NCI-H2107 (cell line): Measurements from ENCODE around the gene KCNJ5.

Experiments
- DNase-seq: peaks from one replicate; lab custom pipeline; 2025; lab: John Stamatoyannopoulos, UW

The KCNJ5 gene

GRCh38 chr11:128895526-128895925 is 4.4 kb downstream of the KCNJ5 start:
- no peak for DNase-seq

GRCh38 chr11:128896356-128896755 is 5.2 kb downstream of the KCNJ5 start:
- no peak for DNase-seq

GRCh38 chr11:128897826-128898225 is 6.7 kb downstream of the KCNJ5 start:
- no peak for DNase-seq

- DNase-seq: no peak
Measured at GRCh38 chr11:128898580-128899344, 7.6 kb downstream of the KCNJ5 start.

- no peak for DNase-seq
Measured at GRCh38 chr11:128900468-128900867, 9.3 kb downstream of the KCNJ5 start.

GRCh38 chr11:128901653-128902514 is 10.7 kb downstream of the KCNJ5 start:
- DNase-seq: no peak

DNA sequence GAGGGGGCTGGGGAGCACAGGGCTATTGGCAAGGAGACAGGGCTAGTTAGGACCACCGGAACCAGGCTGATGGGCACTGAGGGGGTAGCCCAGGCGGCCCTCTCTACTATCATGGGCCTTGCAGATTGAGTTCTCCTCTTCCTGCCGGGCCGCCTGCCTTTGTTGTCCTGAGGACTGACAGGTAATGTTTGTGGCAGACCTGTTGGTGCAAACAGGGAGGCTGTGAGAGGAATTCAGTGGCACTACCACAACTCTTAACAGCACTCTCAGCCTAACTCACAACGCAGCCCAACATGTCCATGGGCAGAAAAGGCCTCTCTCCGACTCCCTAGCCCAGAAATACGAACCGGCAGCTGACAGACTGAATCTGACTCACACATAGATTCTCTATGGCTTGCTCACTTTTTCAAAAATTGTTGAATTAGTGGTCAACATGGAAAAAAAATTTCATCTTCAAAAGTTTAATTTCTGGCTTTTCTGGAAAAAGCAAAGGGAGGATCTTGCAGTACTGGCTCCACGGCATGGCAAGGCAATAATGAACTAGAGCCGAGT is 11.4 kb downstream of the KCNJ5 start:
- DNase-seq: no peak

- DNase-seq: no peak
Measured at GRCh38 chr11:128903248-128904061, 12.3 kb downstream of the KCNJ5 start.

GRCh38 chr11:128904303-128904655 is 13.1 kb downstream of the KCNJ5 start:
- DNase-seq: no peak

DNA sequence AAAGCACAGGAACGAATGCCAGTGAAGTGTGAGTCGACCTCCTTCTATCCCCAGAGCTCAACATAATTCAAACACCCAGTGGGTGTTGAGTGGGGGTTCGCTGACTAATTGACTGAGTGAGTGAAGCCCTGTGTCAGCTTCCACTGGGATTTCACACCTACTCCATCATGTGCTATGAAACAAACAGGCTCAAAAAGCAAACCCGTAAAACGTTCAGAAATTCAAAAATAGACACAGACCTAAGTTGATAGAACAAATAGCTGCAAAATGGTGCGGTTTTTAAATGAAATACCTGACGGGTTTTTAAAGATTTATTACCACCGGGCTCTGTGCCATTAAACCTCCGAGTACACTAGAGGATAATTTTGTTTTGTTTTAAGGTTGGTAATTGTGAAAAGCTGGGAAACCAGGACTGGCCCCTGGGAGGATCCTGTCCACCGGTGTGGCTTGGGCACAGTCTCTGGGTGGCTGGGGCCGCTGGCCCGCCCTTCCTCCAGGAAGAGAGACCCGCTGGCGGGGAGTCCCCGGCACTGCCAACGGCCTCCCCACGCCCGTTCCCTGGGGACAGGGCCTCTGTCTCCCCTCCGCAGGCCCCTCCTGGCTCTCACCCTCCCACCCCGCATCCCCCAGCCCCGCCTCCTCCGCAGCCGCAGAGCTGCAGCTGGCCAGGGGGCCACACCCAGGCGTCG is 13.6 kb downstream of the KCNJ5 start:
- no peak for DNase-seq

DNA sequence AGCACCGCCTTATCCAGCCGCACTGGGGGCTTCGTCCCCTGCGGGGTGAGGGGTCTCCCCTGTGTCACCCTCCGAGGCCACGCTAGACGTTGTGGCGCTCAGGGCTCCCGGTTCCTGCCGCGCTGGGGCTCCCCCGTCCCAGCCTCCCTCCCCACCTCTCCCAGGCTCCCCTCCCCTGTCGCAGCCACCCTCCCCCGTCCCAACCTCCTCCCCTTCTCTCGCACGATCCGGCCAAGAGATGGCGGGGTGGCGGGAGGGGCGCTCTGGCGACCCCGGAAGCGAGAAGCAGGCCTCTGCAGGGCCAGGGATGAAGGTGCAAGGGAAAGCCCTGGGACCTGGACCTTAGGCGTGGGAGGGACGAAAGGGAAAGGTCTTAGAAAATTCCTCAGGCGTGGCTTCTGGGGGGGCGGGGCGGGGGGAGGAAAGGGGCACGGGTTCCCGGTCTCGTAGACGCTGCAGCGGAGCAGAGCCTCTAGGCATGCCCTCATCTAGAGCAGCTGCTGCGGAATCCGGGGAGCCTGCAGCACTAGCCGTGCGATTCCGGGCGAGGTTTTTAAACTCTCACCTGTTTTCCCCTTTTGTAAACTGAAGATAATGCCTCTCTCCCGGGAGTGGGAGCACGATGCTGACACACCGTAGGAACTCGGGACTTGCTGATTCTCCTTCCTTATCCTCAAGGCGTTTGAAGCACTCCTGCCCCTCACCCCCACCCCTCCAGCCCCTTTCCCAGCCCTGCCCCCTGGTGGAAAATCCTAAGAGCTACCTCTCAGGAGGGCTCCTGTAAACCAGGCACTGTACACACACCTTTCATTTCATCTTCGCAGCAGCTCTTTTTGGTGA is 14.4 kb downstream of the KCNJ5 start:
- peak; percentile 42 for DNase-seq

DNA sequence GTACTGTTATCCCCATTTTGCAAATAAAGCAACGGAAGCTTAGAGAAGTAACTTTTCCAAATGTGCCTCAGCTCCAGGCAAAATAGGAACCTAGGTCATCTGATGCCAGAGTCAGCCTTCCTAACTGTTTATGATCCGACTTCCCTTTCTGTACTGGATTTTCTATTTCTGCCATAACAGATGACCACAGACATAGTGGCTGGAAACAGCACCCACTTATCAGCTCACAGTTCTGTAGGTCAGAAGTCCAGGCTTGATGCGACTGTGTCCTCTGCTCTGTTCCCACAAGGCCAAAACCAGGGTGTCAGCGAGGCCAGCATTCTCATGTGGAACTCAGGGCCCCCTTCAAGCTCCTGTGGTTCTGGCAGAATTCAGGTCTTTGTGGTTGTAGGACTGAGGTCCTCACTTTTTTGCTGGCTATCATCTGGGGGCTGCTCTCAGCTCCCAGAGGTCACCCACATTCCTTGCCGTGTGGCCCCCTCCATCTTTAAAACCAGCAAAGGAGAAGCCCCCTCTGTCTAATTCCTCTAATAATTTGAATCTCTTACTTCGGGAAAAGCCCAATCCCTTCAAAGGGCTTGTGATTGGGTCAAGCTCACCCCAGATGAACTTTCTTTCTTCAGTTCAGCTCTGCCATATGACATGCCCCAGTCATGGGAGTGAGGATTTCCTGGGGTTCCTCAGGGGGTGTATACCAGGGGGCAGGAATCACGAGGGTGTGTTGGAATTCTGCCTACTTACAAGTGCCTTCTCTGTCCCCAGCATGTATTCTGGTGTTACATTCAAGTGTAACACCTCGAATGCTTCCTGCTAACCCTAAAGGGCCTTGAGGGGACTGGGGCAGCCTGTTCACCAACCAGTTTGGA is 15.3 kb downstream of the KCNJ5 start:
- no peak for DNase-seq

DNA sequence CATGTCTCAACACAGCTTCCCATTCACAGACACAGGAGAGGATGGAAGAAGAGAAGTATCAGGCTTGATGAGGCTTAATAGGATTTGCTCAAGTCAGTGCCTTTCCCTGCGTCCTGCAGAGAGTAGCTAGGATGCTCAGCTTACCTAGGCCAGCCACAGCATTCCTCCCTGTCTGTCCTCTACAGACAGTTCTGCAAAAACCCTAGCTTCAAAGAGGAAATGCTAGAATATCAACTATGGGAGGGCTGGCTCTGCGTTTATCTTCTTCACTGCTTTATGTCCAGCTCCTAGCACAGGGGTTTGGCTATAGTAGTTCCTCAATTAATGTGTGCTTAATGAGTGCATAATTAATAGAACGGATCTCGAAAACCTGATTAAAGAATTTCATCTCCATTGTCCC is 16.4 kb downstream of the KCNJ5 start:
- DNase-seq: no peak

DNA sequence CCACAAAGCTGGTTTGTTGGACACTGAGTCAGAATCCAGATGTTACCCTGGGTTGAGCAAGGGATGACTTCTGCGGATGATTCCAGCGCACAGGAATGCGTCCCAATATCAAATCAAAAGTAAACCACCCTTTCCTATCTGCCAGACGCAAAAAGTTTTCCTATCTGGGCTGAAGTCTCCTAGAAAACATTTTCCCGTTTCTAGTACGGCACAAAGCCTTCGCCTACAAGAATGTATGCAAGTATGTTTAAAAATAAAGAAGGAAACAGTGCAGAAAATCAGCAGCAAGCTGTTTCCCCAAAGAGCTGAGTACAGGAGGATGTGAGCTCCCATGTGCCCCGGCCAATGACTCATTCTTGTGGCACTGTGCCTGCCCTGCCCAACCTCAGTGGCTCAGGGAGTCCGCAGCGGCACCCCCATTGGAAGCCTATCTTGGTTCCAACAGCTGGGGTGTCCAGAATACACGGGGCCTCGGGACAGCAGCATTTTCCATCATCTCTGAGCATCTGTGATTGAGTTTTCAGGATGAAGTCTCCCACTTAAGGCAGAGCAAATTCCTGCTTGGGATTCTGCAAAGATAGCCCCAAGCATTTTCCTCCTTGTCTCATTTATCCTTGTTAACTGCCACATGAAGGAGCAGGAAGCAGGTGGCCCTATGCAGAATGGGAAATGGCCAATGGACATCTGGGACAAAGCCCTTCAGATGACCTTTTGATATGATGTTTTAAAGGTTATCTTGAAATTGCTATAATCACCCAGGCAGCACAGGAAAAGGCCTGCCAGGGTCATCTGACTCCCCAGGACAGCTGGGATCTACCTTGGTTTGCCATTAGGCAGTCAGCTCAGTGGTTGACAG is 17.5 kb downstream of the KCNJ5 start:
- DNase-seq: no peak

DNA sequence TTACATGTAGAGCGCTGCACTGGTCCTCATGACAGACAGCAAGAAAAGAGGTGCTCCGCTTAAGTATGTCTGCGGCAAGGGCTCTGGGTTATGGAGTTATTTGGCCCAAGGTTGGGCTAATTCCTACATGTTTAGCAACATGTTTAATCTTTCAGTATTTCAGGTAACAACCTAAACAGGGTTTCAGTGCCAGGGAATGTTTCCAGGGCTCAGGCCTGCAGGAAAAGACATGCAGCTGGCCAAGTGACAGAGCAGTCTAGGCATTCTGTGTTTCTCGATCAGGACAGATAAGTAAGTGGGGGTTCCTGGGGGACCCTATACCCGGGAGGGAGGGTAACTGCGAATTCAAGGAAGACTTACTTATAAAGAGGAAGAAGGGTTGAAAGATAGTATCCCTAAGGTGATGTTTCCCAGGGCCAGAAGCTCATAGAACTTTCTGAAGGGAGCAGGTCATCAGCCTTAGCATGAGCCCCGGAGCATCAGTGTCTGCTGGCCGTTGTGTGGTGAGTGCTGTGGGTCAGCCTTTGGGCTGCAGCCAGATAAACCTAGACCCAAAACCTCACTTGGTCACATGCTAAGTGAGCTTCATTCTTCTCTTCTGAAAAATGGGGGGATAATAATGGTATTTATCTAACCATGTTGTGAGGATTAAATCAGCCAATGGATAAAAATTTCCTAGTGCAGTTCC is 18.4 kb downstream of the KCNJ5 start:
- no peak for DNase-seq

DNA sequence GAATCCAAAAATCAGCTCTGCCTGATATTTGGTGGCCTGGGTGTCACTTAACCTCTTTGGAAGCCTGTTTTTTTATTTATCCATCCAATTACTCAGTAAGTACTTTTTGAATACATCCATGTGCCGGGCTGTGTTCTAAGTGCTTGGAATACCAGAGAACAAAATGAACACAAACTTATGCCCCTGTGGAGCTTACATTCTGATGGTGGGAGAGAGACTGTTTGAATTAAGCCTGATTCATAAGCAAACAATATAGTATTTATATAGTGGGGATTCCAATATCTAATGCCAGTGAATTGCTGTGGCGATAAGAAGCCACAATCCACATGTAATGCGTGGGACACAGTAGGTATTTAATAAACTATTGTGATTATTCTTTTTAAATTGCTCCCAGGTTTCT is 19.4 kb downstream of the KCNJ5 start:
- no peak for DNase-seq

- no peak for DNase-seq
Measured at GRCh38 chr11:128911239-128911638, 20.1 kb downstream of the KCNJ5 start.

- DNase-seq: no peak
Measured at GRCh38 chr11:128911701-128912100, 20.5 kb downstream of the KCNJ5 start.
